NK-92 (cell line): ENCODE data around the gene TP73.

Source experiments
- DNase-seq: peaks from one replicate; lab custom pipeline; 2025; ENCODE audit not compliant: unreplicated experiment; lab: John Stamatoyannopoulos, UW

TP73 gene

GRCh38 chr1:3671371-3672180 is 19.3 kb downstream of the TP73 start:
- DNase-seq, result no peak

- no peak for DNase-seq
Observed at GRCh38 chr1:3672231-3672970, 20.1 kb downstream of the TP73 start.

GRCh38 chr1:3672971-3673361 is 20.6 kb downstream of the TP73 start:
- DNase-seq, result no peak

- DNase-seq, result no peak
Observed at GRCh38 chr1:3673381-3674099, 21.2 kb downstream of the TP73 start.

GRCh38 chr1:3674100-3675094 is 22.1 kb downstream of the TP73 start:
- DNase-seq, result no peak

- no peak for DNase-seq
Observed at GRCh38 chr1:3675436-3675835, 23.1 kb downstream of the TP73 start.

- DNase-seq, result no peak
Observed at GRCh38 chr1:3676581-3677470, 24.5 kb downstream of the TP73 start.

GRCh38 chr1:3677484-3677883 is 25.2 kb downstream of the TP73 start:
- no peak for DNase-seq

GRCh38 chr1:3678361-3679097 is 26.2 kb downstream of the TP73 start:
- DNase-seq, result no peak

GRCh38 chr1:3679098-3679555 is 26.8 kb downstream of the TP73 start:
- no peak for DNase-seq

GRCh38 chr1:3679799-3680453 is 27.6 kb downstream of the TP73 start:
- no peak for DNase-seq

- DNase-seq, result no peak
Observed at GRCh38 chr1:3680488-3681230, 28.3 kb downstream of the TP73 start.

GRCh38 chr1:3681231-3681897 is 29.0 kb downstream of the TP73 start:
- DNase-seq, result no peak

GRCh38 chr1:3681898-3682806 is 29.8 kb downstream of the TP73 start:
- no peak for DNase-seq

GRCh38 chr1:3683197-3683596 is 30.9 kb downstream of the TP73 start:
- DNase-seq, result no peak

- no peak for DNase-seq
Observed at GRCh38 chr1:3683992-3684391, 31.7 kb downstream of the TP73 start.
